Mammary epithelial cell (primary cell): ENCODE results near the gene THADA.

Experiments
- CTCF ChIP-seq, 2 donors: IDR thresholded peaks in 1 of 2; conservative IDR thresholded peaks in 1 of 2; 2 replicates each; pipeline ENCODE4 v1.5.1; 2011 to 2012; ENCODE audit warnings: inconsistent platforms in 2 of 2, low read length in 2 of 2, mild to moderate bottlenecking in 2 of 2, control low read depth in 1 of 2, low read depth in 1 of 2; ENCODE audit not compliant: insufficient read depth in 1 of 2; ENCODE audit errors: extremely low read depth in 1 of 2
- EZH2 ChIP-seq: IDR thresholded peaks from 2 replicates; pipeline ENCODE4 v1.6.1; 2012; ENCODE audit warnings: low read length, inconsistent platforms, borderline replicate concordance

- TF ChIP-seq CTCF (conservative IDR thresholded peaks at IDR 0.05 in 1 of 2, IDR thresholded peaks at IDR 0.05 in 1 of 2; ENCODE audit: extremely low read depth in 1 of 2, insufficient read depth in 1 of 2, low read depth in 1 of 2, low read length in 2 of 2) (no peak), EZH2 (no peak)
These were observed 150.1 kb downstream of the THADA start for GRCh38 chr2:43445781-43446180.
